GM18520 (cell line): ENCODE data around the gene APOBEC3B.
A peak's percentile ranks its signal among the peaks of the same experiment; 100 is the strongest.
"Not testable (repeated sequence)": the region's sequence is repeated elsewhere in the genome, so short reads cannot be mapped to it uniquely, and the experiment has no call there.

Experiments used
- ATAC-seq: cut with Tn5 transposase; IDR thresholded peaks from one replicate; pipeline ENCODE4 v1.9.1; 2021; ENCODE audit not compliant: unreplicated experiment

APOBEC3B gene

DNA sequence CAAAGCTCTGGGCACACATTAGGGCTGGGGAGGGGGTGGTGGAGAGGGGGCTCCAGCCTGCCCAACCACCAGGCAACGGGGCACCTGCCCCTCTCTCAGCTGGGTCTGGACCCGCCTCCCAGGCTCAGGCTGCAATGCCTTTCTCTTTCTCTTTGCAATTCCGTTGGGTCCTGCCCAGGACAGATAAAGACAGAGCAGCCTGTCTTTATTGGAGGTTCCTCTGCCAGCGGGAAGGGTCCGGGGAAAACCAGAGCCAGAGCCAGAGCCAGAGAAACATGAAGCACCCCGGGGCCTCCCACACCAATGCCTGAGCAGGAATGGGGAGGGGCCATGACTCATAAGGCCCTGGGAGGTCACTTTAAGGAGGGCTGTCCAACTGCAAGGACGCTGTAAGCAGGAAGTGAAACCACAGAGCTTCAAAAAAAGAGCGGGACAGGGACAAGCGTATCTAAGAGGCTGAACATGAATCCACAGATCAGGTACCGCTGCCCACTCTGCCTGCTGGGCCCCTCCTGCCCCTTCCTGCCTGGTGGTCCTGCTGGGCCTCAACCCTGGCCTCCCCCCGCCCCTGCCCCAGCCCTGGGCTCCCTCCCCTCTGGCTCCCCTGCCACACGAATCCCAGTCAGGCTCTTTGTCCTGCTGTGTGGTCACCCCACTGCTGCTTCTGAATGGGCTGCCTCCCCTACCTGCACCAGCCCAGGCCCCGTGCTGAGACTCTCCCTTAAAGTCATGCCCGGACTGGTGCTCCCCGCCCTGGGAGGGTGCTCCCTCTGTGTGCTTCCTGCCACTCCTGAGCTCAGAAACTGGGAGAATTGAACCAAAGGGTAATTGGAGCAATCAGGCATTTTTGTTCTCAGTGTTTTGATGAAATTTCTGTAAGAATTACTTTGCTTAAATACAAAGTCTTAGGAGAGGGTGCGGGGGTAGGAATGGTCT, at the start of gene APOBEC3B:
Gene APOBEC3B, plus strand, starts transcription at position 356 of the 936 bp plus-strand sequence. Its CDS starts 107 bp downstream, at position 463.
- ATAC-seq, result peak; percentile 41

DNA sequence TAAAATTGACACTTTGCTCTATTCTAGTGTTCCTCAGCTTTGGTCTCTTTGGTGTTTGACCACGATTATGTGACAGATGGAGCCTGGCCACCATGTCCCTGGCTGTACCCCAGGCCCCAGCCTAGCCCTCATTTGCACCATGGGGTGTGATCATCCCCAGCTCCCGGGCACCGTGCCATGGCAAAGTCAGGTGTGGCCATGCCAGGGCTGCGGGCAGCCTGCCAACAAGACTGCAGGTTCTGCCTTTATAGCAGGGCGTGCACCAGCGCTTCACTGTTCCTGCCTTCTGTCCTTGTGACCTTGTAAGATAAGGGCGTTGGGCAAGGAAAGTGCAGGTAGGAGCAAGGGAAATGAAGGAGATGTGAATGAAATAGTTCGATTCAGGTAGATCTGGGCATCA, 47.1 kb upstream of the APOBEC3B start:
- ATAC-seq, result no peak

DNA sequence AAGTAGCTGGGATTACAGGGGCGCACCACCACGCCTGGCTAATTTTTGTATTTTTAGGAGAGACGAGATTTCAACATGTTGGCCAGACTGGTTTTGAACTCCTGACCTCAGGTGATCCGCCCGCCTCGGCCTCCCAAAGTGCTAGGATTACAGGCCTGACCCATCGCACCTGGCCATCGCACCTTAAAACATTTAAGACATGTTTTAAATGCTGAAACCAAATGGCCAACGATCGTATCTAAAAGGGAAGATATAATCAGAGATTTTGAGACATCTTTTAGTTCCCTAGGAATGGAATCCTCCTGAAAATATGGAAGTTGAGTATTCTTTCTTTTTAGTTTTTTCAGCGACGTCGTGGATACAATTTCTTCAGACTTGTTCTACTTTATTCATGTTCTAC, 46.5 kb upstream of the APOBEC3B start:
- no peak for ATAC-seq

DNA sequence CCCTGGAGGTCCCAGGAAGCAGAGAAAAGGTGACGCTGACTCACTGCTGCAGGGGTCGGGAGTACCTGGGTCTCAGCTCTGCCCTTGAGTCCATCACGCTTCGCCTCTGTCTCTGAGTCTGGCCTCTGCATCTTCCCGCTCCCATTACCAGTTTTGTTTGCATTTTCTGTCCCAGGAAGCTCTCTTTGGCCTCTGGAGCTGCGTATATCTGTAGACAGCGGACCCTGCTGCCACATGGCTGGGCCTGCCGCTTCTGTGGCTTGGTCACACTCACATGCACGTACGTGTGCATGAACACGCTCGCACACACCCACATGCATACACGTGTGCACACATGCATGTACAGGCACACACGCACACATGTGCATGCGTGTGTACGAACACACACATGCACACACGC, 45.6 kb upstream of the APOBEC3B start:
- no peak for ATAC-seq

DNA sequence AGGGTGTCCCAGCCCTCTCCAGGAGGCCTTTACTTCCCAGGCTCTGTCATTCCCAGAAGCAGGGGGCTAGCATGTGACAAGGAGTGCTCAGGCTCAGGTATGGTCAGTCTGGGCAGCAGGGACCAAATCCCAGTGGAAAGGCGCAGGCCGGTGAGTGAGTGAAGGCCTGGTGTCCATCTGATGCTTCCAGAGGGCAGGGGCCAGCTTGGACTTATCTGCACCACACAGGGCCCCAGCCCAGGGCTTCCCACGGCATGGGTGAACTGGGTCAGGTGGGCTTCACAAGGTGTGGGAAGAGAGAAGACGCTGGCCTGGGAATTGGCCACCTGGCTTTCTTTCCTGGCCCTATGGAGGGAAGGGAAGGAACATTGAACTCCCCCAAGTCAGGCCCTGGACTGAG, 45.1 kb upstream of the APOBEC3B start:
- no peak for ATAC-seq

DNA sequence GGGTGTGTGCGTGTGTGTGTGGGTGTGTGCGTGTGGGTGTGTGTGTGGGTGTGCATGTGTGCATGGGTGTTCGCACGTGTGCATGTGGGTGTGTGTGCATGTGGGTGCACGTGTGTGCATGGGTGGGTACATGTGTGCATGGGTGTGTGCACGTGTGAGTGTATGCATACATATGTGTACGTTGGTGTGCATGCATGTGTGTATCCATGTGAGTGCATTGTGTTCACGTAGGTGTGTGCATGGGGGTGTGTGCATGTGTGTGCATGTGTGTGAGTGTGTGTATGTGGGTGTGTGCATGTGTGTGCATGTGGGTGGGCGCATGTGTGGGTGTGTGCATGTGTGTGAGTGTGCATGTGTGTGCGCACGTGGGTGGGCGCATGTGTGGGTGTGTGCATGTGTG, 44.6 kb upstream of the APOBEC3B start:
- no peak for ATAC-seq

DNA sequence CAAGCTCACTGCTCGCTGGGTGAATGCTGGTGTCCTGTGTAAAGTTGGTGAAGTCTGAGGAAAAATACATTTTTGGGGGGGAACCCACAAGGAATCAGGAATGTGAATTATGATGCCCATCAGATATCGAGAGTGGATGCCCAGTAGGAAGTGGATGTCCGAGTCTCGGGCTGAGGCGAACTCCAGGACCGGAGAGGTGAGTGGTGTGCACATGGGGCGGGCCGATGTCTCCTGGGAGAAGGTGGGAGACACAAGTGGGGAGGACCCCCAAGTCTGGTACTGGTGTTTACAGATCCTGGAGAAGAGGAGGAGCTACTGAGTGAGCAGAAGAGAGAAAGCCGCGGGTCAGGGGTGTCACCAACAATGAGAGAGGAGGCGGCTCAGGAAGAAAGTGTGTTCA, 43.9 kb upstream of the APOBEC3B start:
- no peak for ATAC-seq

DNA sequence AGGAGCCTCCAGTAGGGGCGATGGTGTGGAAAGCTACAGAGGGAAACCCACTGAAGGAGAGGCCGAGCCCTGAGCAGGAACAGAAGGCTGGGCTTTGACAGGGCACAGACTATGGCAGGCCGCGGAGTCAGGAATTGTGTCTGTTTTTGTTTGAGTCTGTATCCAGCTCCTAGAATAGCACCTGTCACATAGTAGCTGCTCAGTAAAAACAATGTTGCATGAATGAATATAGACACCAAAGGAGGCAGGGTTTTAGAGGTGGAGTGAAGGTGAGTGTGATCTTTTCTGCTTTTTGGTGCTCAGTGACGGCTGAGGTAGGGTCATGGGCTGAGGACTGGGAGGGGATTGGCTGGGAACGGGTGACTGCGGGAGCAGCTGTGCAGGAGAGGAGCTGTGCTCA, 43.2 kb upstream of the APOBEC3B start:
- no peak for ATAC-seq

DNA sequence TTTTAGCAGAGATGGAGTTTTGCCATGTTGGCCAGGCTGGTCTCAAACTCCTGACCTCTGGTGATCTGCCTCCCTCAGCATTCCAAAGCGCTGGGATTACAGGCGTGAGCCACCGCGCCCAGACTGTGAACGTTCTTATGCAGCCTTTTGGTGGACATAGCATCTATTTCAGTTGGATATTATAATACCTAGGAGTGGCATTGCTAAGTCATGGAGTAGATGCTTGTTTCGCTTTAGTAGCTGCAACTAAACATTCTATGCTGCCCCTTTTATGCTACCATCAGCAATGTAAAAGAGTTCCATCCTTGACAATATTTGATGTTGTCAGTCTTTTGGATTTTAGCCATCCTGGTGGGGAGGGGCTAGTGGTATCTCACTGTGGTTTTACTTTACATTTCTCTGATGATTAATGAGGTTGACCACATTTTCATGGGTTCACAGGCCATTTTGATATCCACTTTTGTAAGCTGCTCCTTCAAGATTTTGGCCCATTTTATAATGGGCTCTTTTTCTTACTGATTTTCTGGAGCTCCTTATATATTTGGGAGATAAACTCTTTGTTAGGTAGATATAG, 41.2 kb upstream of the APOBEC3B start:
- no peak for ATAC-seq

DNA sequence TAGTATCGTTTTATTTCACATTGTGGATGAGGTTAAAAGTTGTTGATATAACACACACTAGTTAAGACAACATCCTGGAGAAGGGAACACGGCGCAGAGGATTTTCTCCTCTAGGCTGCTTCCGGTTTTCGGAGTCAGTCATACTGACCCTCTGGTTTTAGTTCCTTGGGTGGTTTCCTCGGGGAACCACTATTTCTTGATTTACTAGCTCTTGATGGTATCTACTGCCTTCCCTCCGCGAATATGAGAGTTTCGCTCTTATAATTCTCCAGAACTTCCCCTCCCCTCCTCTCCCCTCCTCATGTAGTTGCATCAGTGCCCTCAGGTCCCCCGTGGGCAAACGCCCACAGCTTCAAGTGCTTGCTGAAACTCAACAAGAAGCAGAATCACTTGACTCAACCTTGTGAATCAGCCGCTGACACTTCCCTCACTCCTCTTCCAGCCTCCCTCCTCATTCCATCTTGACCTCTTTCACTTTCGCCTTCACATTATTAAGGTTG, 40.6 kb upstream of the APOBEC3B start:
- ATAC-seq, result peak; percentile 69

DNA sequence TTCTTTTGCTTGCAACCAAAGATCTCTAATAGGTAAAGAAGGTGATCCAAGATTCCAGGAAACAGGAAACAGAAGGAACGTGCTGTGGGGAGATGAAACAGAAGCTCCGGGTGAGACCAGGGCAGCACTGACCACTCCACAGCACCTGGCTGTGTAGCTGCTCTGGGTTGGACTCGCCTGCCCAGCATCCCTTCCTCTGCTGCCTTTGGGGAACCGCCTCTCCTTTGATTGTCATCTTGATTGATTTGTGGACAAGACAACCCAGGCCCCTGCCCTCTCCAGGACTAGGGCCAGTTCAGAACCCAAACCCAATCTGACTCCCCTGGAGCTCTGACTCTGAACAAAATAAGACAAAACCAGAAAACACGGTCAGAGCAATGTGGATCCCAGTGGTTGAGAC, 39.4 kb upstream of the APOBEC3B start:
- no peak for ATAC-seq

DNA sequence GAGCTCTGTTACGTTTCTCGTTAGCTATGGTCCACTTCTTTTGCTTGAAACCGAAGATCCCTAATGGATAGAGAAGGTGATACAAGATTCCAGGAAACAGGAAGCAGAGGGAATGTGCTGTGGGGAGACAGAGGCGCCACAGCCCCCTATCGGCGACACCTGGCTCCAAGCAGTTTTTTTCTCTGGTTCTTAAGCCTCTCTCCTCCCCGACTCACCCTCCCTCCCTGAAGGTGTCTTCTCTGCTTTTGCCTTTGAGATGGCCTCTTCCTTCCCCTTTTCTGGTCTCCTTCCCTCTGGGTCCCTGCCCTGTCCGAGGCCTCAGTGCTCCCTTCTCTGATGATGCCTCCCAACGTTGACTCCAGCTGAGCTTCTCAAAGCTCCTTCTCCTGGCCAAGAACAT, 38.9 kb upstream of the APOBEC3B start:
- no peak for ATAC-seq

DNA sequence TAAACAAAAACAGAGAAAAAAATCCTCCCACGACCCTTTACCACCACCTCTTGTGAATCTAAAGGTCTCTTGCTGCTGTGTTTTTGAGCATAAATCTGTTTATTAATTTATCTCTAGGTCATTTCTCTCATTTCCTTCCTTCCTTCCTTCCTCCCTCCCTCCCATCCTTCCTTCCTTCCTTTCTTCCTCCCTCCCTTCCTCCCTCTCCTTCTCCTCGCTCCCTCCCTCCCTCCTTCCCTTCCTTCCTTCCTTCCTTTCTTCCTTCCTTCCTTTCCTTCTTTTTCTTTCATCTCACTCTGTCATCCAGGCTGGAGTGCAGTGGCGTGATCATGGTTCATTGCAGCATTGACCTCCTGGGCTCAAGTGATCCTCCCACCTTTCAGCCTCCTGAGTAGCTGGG, 38.3 kb upstream of the APOBEC3B start:
- no peak for ATAC-seq

DNA sequence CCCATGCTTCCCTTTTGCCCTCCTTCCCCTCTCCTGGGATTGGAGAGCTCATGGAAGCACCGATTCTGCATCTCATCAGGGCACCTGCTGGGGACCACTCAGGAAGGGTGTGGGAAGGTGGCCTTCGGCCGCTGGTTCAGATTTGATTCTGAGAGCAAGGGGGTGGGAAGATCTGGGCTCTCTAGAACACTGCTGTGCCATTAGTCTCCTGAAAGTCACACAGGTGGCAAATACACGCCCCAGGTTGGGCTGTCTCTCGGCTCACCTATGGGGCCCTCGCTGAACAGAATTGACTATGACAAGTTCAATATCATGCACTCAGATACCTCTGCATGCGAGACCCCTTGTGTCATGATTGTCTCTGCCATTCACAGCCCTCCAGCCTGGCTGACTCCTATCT, 37.5 kb upstream of the APOBEC3B start:
- no peak for ATAC-seq

DNA sequence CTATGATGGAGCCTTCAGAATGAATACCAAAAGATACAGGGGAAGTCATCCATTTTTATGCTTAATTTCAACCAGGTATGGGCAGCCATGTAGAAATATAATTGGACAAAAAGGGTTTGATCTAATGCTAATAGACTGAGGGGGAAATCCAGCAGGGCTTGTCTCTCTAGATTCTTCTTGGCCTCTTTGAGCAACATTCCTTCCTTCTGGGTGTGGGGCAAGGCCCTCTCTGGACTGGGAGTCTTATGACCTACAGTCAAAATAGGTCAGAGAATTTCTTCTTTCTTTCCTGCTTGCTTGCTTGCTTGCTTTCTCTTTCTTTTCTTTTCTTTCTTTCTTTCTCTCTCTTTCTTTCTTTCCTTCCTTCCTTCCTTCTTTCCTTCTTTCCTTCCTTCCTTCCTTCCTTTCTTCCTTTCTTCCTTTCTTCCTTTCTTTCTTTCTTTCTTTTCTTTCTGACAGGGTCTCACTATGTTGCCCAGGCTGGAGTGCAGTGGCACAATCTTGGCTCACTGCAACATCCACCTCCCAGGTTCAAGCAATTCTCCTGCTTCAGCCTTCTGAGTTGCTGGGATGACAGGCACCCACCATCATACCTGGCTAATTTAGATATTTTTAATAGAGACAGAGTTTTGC, 36.3 kb upstream of the APOBEC3B start:
- ATAC-seq, result not testable (repeated sequence)

DNA sequence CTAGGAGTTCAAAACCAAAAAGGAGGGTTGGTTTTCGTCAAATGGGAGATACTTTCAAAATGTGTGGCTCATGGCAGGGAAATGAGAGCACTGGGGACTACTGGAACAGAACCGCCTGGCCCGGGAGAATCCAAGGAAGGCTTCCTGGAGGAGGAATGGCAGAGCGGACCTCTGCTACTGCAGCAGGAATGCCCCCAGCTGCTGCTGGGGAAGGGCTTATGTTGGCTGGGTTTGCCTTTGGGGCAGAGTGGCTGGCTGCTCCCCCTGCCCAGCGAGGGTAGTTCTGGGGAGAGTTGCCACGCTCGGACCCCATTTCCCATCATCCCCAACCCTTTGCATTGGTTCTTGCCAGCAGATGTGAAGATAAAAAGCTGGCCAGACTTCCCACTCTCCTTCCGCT, 35.4 kb upstream of the APOBEC3B start:
- ATAC-seq, result no peak

DNA sequence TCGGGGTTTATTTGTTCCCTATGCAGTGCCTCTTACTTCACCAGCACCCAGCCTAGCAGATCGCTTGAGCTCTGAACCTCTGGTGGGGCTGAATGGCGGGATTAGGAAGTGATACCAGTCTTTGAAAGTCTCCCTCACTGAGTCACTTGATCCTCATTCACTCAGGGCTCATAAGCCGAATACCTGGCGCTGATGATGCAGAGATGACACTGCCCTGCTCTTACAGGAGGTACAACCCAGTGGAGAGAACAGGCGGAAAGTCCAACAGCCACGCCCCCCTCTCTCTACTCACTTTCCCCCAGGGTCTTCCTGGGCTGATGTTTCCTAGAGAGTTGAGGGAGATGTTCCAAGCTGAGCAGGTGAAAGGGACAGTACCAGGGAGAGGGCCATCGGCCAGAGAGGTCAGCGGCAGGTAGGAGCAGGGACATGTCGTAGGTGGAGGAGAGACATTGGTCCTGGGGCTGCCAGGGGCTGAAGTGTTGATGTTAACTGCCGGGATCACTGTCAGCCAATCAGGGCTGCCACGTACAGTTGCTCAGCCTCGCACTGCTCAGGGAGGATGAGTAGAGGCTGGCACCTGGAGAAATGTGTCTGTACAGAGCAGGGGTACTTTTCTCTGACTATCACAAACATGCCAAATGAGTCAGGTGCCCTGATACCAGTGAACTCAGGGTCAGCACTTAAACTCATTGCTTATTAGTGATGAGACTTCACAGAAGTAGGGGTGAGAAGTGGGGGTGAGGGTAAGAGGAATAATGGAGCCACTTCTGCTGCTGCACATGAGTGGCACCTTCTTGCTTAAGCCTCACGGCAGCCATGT, 34.6 kb upstream of the APOBEC3B start:
- no peak for ATAC-seq

DNA sequence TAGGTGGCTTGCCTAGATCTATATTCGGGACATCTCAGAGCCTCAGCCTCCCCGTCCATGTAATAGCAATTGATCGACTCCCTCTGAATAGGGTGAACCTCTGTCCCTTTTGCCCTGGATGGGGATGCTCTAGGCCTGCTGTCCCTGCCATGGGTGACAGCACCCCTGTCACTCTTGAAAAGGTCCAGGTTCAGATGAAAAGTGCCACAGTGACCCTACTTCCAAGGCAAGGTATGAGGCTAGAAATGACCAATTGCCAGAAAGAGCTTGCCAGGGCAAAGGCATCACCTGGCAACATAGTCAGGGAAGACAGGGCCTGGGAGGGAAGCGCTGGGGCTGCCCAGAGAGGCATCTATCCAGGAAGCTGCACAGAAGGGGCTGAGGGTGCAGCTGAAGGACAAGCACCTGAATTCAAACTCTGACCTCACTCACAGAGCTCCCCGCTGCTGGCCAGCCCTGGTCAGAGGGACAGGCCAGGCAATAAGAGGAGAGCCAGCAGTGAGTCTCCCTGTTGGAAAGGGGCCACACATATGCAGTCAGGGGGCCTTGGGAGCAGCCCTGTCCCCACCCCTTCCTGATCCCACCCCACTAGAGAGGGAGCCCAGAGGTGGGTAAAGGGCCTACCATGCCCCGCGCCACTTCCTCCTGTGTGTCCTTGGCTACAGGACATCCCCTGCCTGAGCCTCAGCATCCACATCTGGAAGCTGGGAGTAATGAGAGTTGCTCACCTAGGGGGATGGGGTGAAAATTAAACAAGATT, 33.8 kb upstream of the APOBEC3B start:
- no peak for ATAC-seq

DNA sequence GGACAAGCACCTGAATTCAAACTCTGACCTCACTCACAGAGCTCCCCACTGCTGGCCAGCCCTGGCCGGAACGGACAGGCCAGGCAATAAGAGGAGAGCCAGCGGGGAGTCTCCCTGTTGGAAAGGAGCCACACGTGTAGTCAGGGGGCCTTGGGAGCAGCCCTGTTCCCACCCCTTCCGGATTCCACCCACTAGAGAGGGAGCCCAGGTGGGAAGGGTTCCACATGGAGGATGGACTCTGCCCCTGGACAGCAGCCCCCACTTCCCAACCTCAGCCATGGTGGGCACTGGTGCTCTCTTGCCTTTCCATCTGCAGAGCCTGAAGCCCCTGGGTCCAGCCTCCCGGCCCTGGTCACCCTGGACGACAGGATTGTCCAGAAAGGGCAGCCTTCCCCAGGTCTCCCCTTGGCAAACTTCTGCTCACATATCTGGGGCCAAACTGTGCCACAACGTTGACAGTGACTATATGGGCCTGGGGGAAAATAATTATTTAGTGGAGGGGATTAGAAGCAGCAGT, 32.2 kb upstream of the APOBEC3B start:
- no peak for ATAC-seq
